GM23338 (cell line): Measurements from ENCODE around the gene SGK1. TPM values are rescaled to one million over a fixed set of nuclear protein-coding genes. Genes with fewer than 3 reads are reported as not detected.

ENCODE experiments used
- ATAC-seq: fragments of 200-7000 bp; cut with Tn5 transposase; 3 replicates; pipeline ENCODE4 v1.9.1; 2020
- DNase-seq: peaks from one replicate; pipeline ENCODE4 v3.0.0-alpha.2; 2015; ENCODE audit warnings: low spot score
- H2AFZ ChIP-seq: fragments of 200-600 bp; sonication (generic); 2 replicates; pipeline ENCODE4 v1.8.0; 2016; ENCODE audit warnings: antibody characterized with exemption, mild to moderate bottlenecking, moderate library complexity
- H3F3A ChIP-seq: fragments of 200-600 bp; sonication (generic); replicated peaks from 2 replicates; pipeline ENCODE4 v1.8.0; 2017; ENCODE audit warnings: antibody characterized with exemption, mixed run types, low read depth
- H3K27ac ChIP-seq: fragments of 200-600 bp; sonication (generic); 2 replicates; pipeline ENCODE4 v1.6.1; 2016; ENCODE audit warnings: low read depth
- H3K27me3 ChIP-seq: fragments of 200-600 bp; sonication (generic); 2 replicates; pipeline ENCODE4 v1.8.0; 2016; ENCODE audit warnings: mild to moderate bottlenecking, mixed run types, moderate library complexity; ENCODE audit not compliant: insufficient read depth
- H3K36me3 ChIP-seq: fragments of 200-600 bp; sonication (generic); 2 replicates; pipeline ENCODE4 v1.8.0; 2016; ENCODE audit warnings: mild to moderate bottlenecking; ENCODE audit not compliant: insufficient read depth
- H3K4me1 ChIP-seq: fragments of 200-600 bp; sonication (generic); 2 replicates; pipeline ENCODE4 v1.8.0; 2016; ENCODE audit warnings: mild to moderate bottlenecking, moderate library complexity; ENCODE audit not compliant: insufficient read depth
- H3K4me2 ChIP-seq: fragments of 200-600 bp; sonication (generic); 2 replicates; pipeline ENCODE4 v1.7.1; 2017; ENCODE audit warnings: mixed run types
- H3K4me3 ChIP-seq: fragments of 200-600 bp; sonication (generic); 2 replicates; pipeline ENCODE4 v1.6.1; 2016; ENCODE audit warnings: mixed run types
- H3K79me2 ChIP-seq: fragments of 200-600 bp; sonication (generic); replicated peaks from 2 replicates; pipeline ENCODE4 v1.8.0; 2017; ENCODE audit warnings: mild to moderate bottlenecking; ENCODE audit not compliant: insufficient read depth
- H3K9me2 ChIP-seq: fragments of 200-600 bp; sonication (generic); 2 replicates; pipeline ENCODE4 v1.8.0; 2017; ENCODE audit not compliant: insufficient read depth
- H4K20me1 ChIP-seq: fragments of 200-600 bp; sonication (generic); replicated peaks from 2 replicates; pipeline ENCODE4 v1.8.0; 2017; ENCODE audit warnings: mild to moderate bottlenecking; ENCODE audit not compliant: insufficient read depth
- H3K27ac Mint-ChIP-seq: 2 replicates; pipeline ENCODE4 v1.8.0; 2020; ENCODE audit warnings: inconsistent platforms, mild to moderate bottlenecking, moderate library complexity, mixed read lengths
- H3K27me3 Mint-ChIP-seq: 3 replicates; pipeline ENCODE4 v1.8.0; 2022; ENCODE audit warnings: low read depth, mild to moderate bottlenecking, moderate library complexity, mixed read lengths, inconsistent platforms; ENCODE audit not compliant: insufficient read depth, poor library complexity
- H3K36me3 Mint-ChIP-seq: 3 replicates; pipeline ENCODE4 v1.8.0; 2021; ENCODE audit warnings: low read depth, mild to moderate bottlenecking, inconsistent platforms, moderate library complexity, mixed read lengths
- H3K4me1 Mint-ChIP-seq: 3 replicates; pipeline ENCODE4 v1.8.0; 2020; ENCODE audit warnings: mild to moderate bottlenecking, inconsistent platforms, mixed read lengths
- H3K4me3 Mint-ChIP-seq: 3 replicates; pipeline ENCODE4 v1.8.0; 2021; ENCODE audit warnings: moderate library complexity, mild to moderate bottlenecking, inconsistent platforms, mixed read lengths
- H3K9me3 Mint-ChIP-seq: 3 replicates; pipeline ENCODE4 v1.8.0; 2020; ENCODE audit warnings: moderate library complexity, mild to moderate bottlenecking, inconsistent platforms, mixed read lengths
- CREB1 ChIP-seq: fragments of 250-450 bp; sonication (Bioruptor Pico); IDR thresholded peaks from 2 replicates; pipeline ENCODE4 v1.5.0; 2020; ENCODE audit warnings: low read depth, mild to moderate bottlenecking, moderate library complexity
- CTCF ChIP-seq, 2 experiments: fragments of 200-600 bp in 1 of 2; sonication (generic) in 1 of 2; conservative IDR thresholded peaks; 2 replicates each; pipeline versions ENCODE4 v1.5.1 to v1.6.1; 2016 to 2017; ENCODE audit warnings: antibody characterized with exemption in 2 of 2, low read depth in 2 of 2, mild to moderate bottlenecking in 2 of 2, moderate library complexity in 1 of 2
- ETS1 ChIP-seq: IDR thresholded peaks from 2 replicates; pipeline ENCODE4 v1.6.1; 2016; ENCODE audit warnings: antibody characterized with exemption
- EZH2 ChIP-seq: fragments of 200-600 bp; sonication (generic); IDR thresholded peaks from one replicate; pipeline ENCODE4 v1.8.0; 2017; ENCODE audit warnings: antibody characterized with exemption, mild to moderate bottlenecking, low read depth; ENCODE audit not compliant: unreplicated experiment
- EZH2phosphoT487 ChIP-seq: fragments of 200-600 bp; sonication (generic); IDR thresholded peaks from one replicate; pipeline ENCODE4 v1.8.1; 2018; ENCODE audit warnings: antibody characterized with exemption; ENCODE audit not compliant: unreplicated experiment
- JUNB ChIP-seq: IDR thresholded peaks from one replicate; pipeline ENCODE4 v1.6.1; 2016; ENCODE audit warnings: antibody characterized with exemption; ENCODE audit not compliant: unreplicated experiment
- NANOG ChIP-seq: IDR thresholded peaks from 2 replicates; pipeline ENCODE4 v1.6.1; 2016; ENCODE audit warnings: antibody characterized with exemption, borderline replicate concordance
- POLR2AphosphoS5 ChIP-seq: IDR thresholded peaks from 2 replicates; pipeline ENCODE4 v1.6.1; 2016; ENCODE audit warnings: antibody characterized with exemption, low read depth
- REST ChIP-seq: IDR thresholded peaks from one replicate; pipeline ENCODE4 v1.6.1; 2018; ENCODE audit warnings: antibody characterized with exemption; ENCODE audit not compliant: unreplicated experiment
- STAT1 ChIP-seq: IDR thresholded peaks from one replicate; pipeline ENCODE4 v1.6.1; 2016; ENCODE audit warnings: antibody characterized with exemption; ENCODE audit not compliant: unreplicated experiment
- ZNF114 ChIP-seq: fragments of 250-450 bp; sonication (Bioruptor Pico); IDR thresholded peaks from 2 replicates; pipeline ENCODE4 v1.5.0; 2020; ENCODE audit warnings: mild to moderate bottlenecking, moderate library complexity
- ZNF331 ChIP-seq: fragments of 250-450 bp; sonication (Bioruptor Pico); IDR thresholded peaks from 2 replicates; pipeline ENCODE4 v1.5.0; 2020; ENCODE audit warnings: low read depth, mild to moderate bottlenecking, moderate library complexity
- ZNF462 ChIP-seq: fragments of 250-450 bp; sonication (Bioruptor Pico); IDR thresholded peaks from 2 replicates; pipeline ENCODE4 v1.5.0; 2020; ENCODE audit warnings: mild to moderate bottlenecking, moderate library complexity
- polyA plus RNA-seq: library from polyadenylated mRNA; unstranded; fragments of >200 nt; fragmentation: Nextera tagmentation; extraction: Ambion mirVana; gene quantifications from 2 replicates; pipeline ENCODE4 v1.2.1, GENCODE V29; 2016
- total RNA-seq: library from RNA; depleted of rRNA; stranded (reverse); fragments of >200 nt; shearing (Covaris generic); gene quantifications from 2 replicates; pipeline ENCODE4 v1.2.3, GENCODE V29; 2014

SGK1 gene
- total and polyA plus RNA-seq, 2 experiments from 2014 or later = 16.3 to 37.2 TPM

- DNase-seq = no peak
- ATAC-seq = no peak
- Histone ChIP-seq H3K4me3 (no peak overlapping the region), H3K4me1 (peaks cover 12% of the 10 kb centered on the region), H3K36me3 (peaks cover 34% of the 10 kb centered on the region), H3K27ac (no peak overlapping the region), H3K4me2 (no peak overlapping the region), H4K20me1 (no peaks in the 10 kb centered on the region; the same call in 1 of the 2 replicates), H3K27me3 (peaks cover 5% of the 10 kb centered on the region), H3K79me2 (peaks cover 13% of the 10 kb centered on the region; the same call in 1 of the 2 replicates), H3F3A (0 out of 2 replicates have a peak, but pooled peaks cover 1% of the 10 kb centered on the region), H3K9me2 (no peaks in the 10 kb centered on the region), H2AFZ (no peak overlapping the region)
- peaks cover 16% of the 10 kb centered on the region for H3K4me1 Mint-ChIP-seq
- TF ChIP-seq EZH2phosphoT487 = no peak
- TF ChIP-seq STAT1 = no peak
- no peak for TF ChIP-seq JUNB
- no peak for TF ChIP-seq ZNF462 (CRISPR knock-in tag)
- no peak for TF ChIP-seq ETS1
- no peak for TF ChIP-seq CREB1 (CRISPR knock-in tag)
- TF ChIP-seq NANOG = no peak
- TF ChIP-seq ZNF114 = no peak
- TF ChIP-seq ZNF331 (CRISPR knock-in tag) = no peak
- no peak for TF ChIP-seq CTCF (conservative IDR thresholded peaks at IDR 0.05; ENCODE audit: low read depth in 2 of 2)
- no peak for TF ChIP-seq POLR2AphosphoS5
- TF ChIP-seq EZH2 = no peak
- no peak for TF ChIP-seq REST
- H3K4me3 Mint-ChIP-seq = no peak overlapping the region
- H3K36me3 Mint-ChIP-seq = peaks cover 66% of the 10 kb centered on the region
- H3K27ac Mint-ChIP-seq = no peak overlapping the region
- H3K9me3 Mint-ChIP-seq = no peaks in the 10 kb centered on the region; the same call in 2 of the 3 replicates
- H3K27me3 Mint-ChIP-seq = peaks cover 7% of the 10 kb centered on the region
These were observed 146.4 kb downstream of the SGK1 start for GRCh38 chr6:134171517-134171916.
